Activated CD4-positive, alpha-beta T cell treated with anti-CD3 and anti-CD28 coated beads, Interleukin-2, amount 10 ng/mL, durations not matched to agents 24 days and 14 days (primary cell): Measurements from ENCODE around the gene FGF14. TPM values are rescaled to one million over a fixed set of nuclear protein-coding genes. Genes with fewer than 3 reads are reported as not detected.

Source experiments
- DNase-seq: peaks from one replicate; pipeline ENCODE4 v3.0.0; 2022
- H3K27ac Mint-ChIP-seq: one replicate; pipeline ENCODE4 v1.8.0; 2022; ENCODE audit warnings: mild to moderate bottlenecking, mixed read lengths
- H3K27me3 Mint-ChIP-seq: one replicate; pipeline ENCODE4 v1.8.0; 2022; ENCODE audit warnings: mixed read lengths
- H3K36me3 Mint-ChIP-seq: one replicate; pipeline ENCODE4 v1.8.0; 2022; ENCODE audit warnings: low read depth, mild to moderate bottlenecking, mixed read lengths
- H3K4me1 Mint-ChIP-seq: one replicate; pipeline ENCODE4 v1.8.0; 2021; ENCODE audit warnings: mixed read lengths
- H3K4me3 Mint-ChIP-seq: one replicate; pipeline ENCODE4 v1.8.0; 2022; ENCODE audit warnings: mild to moderate bottlenecking, moderate library complexity, mixed read lengths
- H3K9me3 Mint-ChIP-seq: one replicate; pipeline ENCODE4 v1.8.0; 2021; ENCODE audit warnings: mixed read lengths
- intact Hi-C: fragments of 100-400 bp; cut with micrococcal nuclease; formaldehyde crosslinking; loops from one replicate; pipeline ENCODE4 v1.15.1; 2023
- total RNA-seq: library from RNA; stranded (reverse); gene quantifications from 2 replicates; pipeline ENCODE4 v1.2.3, GENCODE V29; 2022

FGF14 gene
- total RNA-seq, 1 donor from 2014 or later: not detected

GRCh38 chr13:102346769-102347168 lies 55.1 kb downstream of the FGF14 start:
- Mint-ChIP-seq H3K27ac (no peak overlapping the region), H3K4me3 (no peak overlapping the region), H3K36me3 (no peaks in the 10 kb centered on the region), H3K4me1 (no peaks in the 10 kb centered on the region), H3K27me3 (no peaks in the 10 kb centered on the region), H3K9me3 (no peaks in the 10 kb centered on the region)
- DNase-seq: no peak
- intact Hi-C loops: no loop called here

- H3K4me3 Mint-ChIP-seq: no peak overlapping the region
- H3K9me3 Mint-ChIP-seq: no peaks in the 10 kb centered on the region
- H3K27me3 Mint-ChIP-seq: peaks cover 1% of the 10 kb centered on the region
- no peaks in the 10 kb centered on the region for H3K36me3 Mint-ChIP-seq
- H3K4me1 Mint-ChIP-seq: no peaks in the 10 kb centered on the region
- no peak overlapping the region for H3K27ac Mint-ChIP-seq
- intact Hi-C loops: no loop called here
- DNase-seq: no peak
Observed at GRCh38 chr13:102344410-102344809, 57.4 kb downstream of the FGF14 start.

DNA sequence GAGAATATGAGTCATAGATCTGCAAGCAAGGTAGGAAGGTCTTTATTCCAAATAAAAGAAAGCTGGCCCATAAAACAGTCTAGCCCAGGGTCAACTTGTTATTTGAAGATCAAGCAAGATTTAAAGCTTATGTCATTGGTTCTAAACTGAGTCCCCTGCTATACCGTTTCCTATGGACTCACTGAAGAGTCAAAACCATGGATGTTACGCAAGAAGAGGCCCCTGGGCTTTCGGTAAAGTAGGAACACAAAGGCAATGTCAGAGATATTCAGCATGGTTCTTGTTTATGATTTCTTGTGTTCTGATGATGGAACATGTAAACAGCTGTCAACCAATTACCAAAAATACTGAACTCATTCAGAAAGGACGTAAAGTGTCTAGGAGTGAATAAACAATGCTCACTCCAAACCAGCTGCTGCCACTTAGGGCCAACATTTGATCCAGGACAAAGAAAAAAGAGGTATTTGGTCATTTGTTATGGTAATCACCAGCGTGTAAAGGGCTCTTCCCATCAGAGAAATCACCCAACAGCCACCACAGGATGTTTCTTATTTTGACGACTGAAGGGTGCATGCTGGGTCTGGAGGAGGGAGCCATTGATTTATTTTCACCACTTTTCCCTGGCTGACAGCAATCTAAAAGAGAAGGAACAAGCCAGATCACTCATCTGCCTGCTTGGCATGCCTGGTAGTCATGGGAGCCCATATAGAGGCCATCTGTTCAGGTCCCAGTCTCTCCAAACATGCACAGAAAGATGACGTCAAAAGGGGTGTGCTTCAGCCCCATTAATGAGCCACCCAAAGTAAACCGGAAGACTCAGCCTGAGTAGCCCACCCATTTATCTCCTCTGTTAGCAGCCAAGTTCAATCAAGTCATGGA lies 68.3 kb downstream of the FGF14 start:
- Mint-ChIP-seq H3K27ac (no peak overlapping the region), H3K27me3 (peaks cover 2% of the 10 kb centered on the region), H3K4me3 (no peak overlapping the region), H3K4me1 (no peaks in the 10 kb centered on the region), H3K36me3 (no peaks in the 10 kb centered on the region), H3K9me3 (no peaks in the 10 kb centered on the region)
- no peak for DNase-seq
- intact Hi-C loops: no loop called here

DNA sequence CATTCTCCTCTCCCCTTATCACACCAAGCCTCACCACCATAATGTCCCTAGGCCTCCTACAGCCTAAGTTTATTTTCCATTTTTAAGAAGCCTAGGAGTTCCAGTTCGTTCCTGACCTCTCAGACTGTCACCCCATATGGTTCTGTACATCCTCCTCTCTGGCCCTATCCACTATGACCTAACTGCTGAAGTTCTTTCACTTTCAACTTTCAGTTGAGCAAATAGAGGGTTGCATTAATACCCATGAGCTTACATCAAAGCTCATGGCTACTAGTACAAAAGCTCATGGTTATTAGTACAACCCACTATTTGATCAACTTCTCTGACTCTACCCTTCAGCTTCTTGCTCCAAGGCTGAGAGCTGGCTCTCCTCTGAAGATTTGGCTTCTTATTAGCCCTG lies 72.9 kb downstream of the FGF14 start:
- Mint-ChIP-seq H3K27me3 (no peaks in the 10 kb centered on the region), H3K9me3 (no peaks in the 10 kb centered on the region), H3K27ac (no peak overlapping the region), H3K4me3 (no peak overlapping the region), H3K4me1 (no peaks in the 10 kb centered on the region), H3K36me3 (no peaks in the 10 kb centered on the region)
- no peak for DNase-seq
- intact Hi-C loops: no loop called here

GRCh38 chr13:102327119-102327617 lies 74.7 kb downstream of the FGF14 start:
- no peak overlapping the region for H3K4me3 Mint-ChIP-seq
- H3K4me1 Mint-ChIP-seq: no peaks in the 10 kb centered on the region
- DNase-seq: no peak
- no peak overlapping the region for H3K27ac Mint-ChIP-seq
- H3K9me3 Mint-ChIP-seq: no peaks in the 10 kb centered on the region
- H3K27me3 Mint-ChIP-seq: no peaks in the 10 kb centered on the region
- intact Hi-C loops: no loop called here
- no peaks in the 10 kb centered on the region for H3K36me3 Mint-ChIP-seq

GRCh38 chr13:102326381-102327118 lies 75.3 kb downstream of the FGF14 start:
- Mint-ChIP-seq H3K4me3 (no peak overlapping the region), H3K27me3 (no peaks in the 10 kb centered on the region), H3K9me3 (no peaks in the 10 kb centered on the region), H3K4me1 (no peaks in the 10 kb centered on the region), H3K36me3 (no peaks in the 10 kb centered on the region), H3K27ac (no peak overlapping the region)
- intact Hi-C loops: no loop called here
- no peak for DNase-seq

DNA sequence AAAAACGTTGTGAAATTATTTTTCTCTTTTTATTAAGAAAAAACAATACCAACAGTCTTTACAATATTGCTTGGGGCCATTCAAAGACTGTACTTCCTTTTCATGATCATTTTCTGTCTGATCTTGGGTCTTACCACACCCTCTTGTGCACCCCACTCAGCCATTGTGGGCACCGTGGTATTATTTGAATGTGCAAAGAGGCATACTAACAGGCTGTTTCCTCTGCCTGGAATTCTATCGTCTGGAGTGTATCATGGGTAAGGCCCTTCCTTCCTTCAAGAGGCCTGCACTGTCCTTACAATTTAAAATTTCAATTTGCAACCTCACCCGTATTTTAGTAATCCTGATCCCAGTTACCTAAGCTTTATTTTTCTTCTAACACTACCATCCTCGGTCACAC lies 76.5 kb downstream of the FGF14 start:
- Mint-ChIP-seq H3K4me1 (no peaks in the 10 kb centered on the region), H3K4me3 (no peak overlapping the region), H3K36me3 (no peaks in the 10 kb centered on the region), H3K27me3 (no peaks in the 10 kb centered on the region), H3K9me3 (no peaks in the 10 kb centered on the region), H3K27ac (no peak overlapping the region)
- intact Hi-C loops: no loop called here
- no peak for DNase-seq

DNA sequence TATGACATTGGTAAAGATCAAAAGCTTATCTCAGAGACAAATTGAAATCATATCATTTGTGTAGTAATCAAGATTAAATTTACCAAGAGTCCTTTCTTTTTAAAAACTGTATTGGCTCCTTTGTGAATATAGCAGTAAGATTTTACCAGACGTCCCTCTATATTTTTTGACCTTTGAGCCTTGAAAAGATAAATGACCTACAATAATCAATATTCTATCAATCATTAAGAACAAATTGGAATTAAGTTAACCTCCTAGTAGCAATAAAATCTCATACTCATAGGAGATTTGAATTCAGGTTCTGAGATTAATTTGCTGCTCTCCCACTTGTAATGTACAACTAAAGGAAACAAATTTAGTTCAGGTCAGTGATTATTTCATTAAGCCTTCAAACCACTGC lies 78.3 kb downstream of the FGF14 start:
- H3K4me3 Mint-ChIP-seq: no peak overlapping the region
- intact Hi-C loops: no loop called here
- no peaks in the 10 kb centered on the region for H3K9me3 Mint-ChIP-seq
- no peak overlapping the region for H3K27ac Mint-ChIP-seq
- DNase-seq: no peak
- H3K36me3 Mint-ChIP-seq: no peaks in the 10 kb centered on the region
- H3K4me1 Mint-ChIP-seq: no peaks in the 10 kb centered on the region
- H3K27me3 Mint-ChIP-seq: no peaks in the 10 kb centered on the region

DNA sequence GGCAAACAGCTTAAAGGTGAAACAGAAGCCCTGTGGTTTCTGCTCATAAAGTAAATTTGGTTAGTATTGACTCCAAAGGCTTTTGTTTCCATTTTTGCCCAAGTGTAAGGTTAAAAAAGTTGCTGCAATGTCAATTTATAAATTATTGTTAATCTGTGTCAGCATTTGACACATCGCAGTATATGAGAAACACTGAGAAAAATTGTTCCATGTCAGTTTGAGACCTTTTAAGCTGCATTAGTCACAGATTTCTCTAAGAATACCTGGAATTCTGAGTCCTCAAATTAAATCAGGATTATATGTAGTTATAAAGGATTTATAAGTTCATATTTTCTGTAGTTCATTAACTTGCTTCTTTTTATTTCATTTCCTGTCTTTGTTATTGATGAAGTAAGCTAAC lies 78.8 kb downstream of the FGF14 start:
- no peak overlapping the region for H3K4me3 Mint-ChIP-seq
- H3K9me3 Mint-ChIP-seq: no peaks in the 10 kb centered on the region
- H3K27ac Mint-ChIP-seq: no peak overlapping the region
- no peaks in the 10 kb centered on the region for H3K36me3 Mint-ChIP-seq
- no peaks in the 10 kb centered on the region for H3K27me3 Mint-ChIP-seq
- intact Hi-C loops: no loop called here
- H3K4me1 Mint-ChIP-seq: no peaks in the 10 kb centered on the region
- DNase-seq: no peak

GRCh38 chr13:102322211-102322610 lies 79.6 kb downstream of the FGF14 start:
- no peaks in the 10 kb centered on the region for H3K9me3 Mint-ChIP-seq
- no peak overlapping the region for H3K4me3 Mint-ChIP-seq
- H3K4me1 Mint-ChIP-seq: no peaks in the 10 kb centered on the region
- DNase-seq: no peak
- no peaks in the 10 kb centered on the region for H3K27me3 Mint-ChIP-seq
- no peaks in the 10 kb centered on the region for H3K36me3 Mint-ChIP-seq
- H3K27ac Mint-ChIP-seq: no peak overlapping the region
- intact Hi-C loops: no loop called here

DNA sequence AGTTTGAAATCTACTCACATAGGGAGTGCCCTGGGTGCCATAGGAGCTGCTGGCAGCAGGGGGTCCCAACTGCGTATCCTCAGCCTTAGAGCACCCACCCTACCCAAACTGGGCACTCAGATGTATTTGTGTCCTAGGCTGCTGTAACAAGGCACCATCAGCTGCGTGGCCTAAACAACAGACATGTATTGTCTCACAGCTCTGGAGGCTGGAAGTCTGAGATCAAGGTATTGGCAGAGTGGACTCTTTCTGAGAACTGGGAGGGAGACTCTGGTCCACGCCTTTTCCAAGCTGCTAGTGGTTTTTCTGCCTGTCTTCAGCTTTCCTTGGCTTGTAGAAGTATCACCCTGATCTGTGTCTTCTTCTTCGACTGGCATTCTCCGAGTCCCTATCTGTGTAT lies 83.6 kb downstream of the FGF14 start:
- Mint-ChIP-seq H3K27ac (no peak overlapping the region), H3K4me1 (no peaks in the 10 kb centered on the region), H3K9me3 (no peaks in the 10 kb centered on the region), H3K27me3 (no peaks in the 10 kb centered on the region), H3K4me3 (no peak overlapping the region), H3K36me3 (no peaks in the 10 kb centered on the region)
- intact Hi-C loops: no loop called here
- DNase-seq: no peak

DNA sequence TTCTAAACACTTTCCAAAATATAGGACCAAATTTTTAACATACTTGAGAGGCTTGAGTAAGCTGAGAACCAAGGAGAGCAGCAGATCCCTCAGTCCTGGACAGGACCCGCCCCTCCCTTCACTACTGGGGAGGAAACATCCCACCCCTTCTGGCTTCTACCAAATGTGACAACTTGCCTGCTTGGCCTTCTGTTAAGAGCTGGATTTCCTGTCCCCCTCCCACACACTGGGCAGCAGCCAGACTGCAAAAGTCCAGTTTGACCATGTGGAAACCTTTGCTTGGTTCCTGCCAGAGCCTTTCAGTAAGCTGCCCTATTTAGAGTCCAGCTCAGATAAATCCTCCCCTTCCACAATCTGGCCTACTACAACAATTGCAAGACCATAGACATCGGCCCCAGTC lies 84.3 kb downstream of the FGF14 start:
- no peaks in the 10 kb centered on the region for H3K4me1 Mint-ChIP-seq

GRCh38 chr13:102316732-102317131 lies 85.1 kb downstream of the FGF14 start:
- Mint-ChIP-seq H3K4me3 (no peak overlapping the region), H3K4me1 (no peaks in the 10 kb centered on the region), H3K27me3 (no peaks in the 10 kb centered on the region), H3K27ac (no peak overlapping the region), H3K9me3 (no peaks in the 10 kb centered on the region), H3K36me3 (no peaks in the 10 kb centered on the region)
- DNase-seq: no peak
- intact Hi-C loops: no loop called here

More for the DNA sequence above, 84.3 kb downstream of the FGF14 start:
- Mint-ChIP-seq H3K27ac (no peak overlapping the region), H3K9me3 (no peaks in the 10 kb centered on the region), H3K36me3 (no peaks in the 10 kb centered on the region), H3K27me3 (no peaks in the 10 kb centered on the region), H3K4me3 (no peak overlapping the region)
- intact Hi-C loops: no loop called here
- no peak for DNase-seq

DNA sequence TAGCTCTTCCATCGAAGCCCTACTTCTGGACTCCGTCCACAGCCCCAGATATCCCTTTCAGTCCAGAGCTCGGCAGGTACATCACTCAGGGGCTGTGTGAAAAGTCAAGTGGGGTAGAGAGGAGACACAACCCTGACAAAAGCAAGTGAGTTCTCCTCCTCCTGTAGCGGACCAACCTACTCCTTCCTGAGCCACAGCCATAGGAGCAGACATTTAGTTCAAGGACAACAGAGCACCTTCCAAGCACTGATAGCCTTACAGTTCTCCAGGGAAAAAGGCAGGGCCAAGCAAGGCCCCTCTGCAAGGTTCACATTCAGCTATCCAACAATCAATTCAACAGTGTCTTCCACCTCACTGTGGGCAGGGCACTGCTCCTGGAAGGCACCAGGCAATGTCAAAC lies 89.0 kb downstream of the FGF14 start:
- intact Hi-C loops: no loop called here
- no peak overlapping the region for H3K27ac Mint-ChIP-seq
- no peaks in the 10 kb centered on the region for H3K9me3 Mint-ChIP-seq
- DNase-seq: no peak
- H3K4me3 Mint-ChIP-seq: no peak overlapping the region
- no peaks in the 10 kb centered on the region for H3K36me3 Mint-ChIP-seq
- H3K27me3 Mint-ChIP-seq: no peaks in the 10 kb centered on the region
- no peaks in the 10 kb centered on the region for H3K4me1 Mint-ChIP-seq
